ENCODE measurements around the gene LTBP2.

The LTBP2 gene

DNA sequence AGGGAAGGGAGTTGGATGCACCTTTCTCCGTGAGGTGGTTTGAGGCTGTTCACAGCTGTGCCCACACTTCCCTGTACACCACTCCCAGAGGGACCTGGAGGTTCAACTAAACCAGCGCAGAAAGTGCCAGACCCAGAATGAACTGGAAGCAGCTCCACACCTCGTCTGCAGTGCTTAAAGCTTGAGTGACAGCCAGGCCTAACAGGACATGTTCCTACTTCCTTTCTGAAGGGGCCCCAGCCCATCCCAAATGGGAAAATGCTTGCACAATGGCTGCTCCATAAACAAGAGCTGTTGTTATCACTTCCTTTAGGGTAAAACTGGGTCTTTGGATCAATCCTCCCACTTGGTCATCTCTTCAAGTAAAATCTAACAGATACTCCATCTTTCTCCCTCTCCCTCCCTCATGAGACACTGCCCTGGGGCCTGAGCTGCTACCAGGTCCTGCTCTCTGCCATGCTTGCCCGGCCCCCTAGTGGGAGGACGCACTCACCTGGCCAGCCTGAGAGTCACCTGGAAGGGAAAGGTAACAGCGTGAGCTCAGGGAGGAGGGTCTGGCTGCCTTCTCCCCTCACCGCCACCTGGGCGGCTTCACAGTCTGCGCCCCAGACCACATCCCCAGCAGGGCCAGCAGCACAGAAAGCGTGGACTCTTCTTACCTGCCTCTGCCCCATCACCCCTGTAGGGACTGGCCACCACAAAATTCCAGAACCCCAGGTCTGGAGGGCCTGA lies 85.0 kb downstream of the LTBP2 start:
- DNase-seq (ENCODE audit: low spot score) = no peak

DNA sequence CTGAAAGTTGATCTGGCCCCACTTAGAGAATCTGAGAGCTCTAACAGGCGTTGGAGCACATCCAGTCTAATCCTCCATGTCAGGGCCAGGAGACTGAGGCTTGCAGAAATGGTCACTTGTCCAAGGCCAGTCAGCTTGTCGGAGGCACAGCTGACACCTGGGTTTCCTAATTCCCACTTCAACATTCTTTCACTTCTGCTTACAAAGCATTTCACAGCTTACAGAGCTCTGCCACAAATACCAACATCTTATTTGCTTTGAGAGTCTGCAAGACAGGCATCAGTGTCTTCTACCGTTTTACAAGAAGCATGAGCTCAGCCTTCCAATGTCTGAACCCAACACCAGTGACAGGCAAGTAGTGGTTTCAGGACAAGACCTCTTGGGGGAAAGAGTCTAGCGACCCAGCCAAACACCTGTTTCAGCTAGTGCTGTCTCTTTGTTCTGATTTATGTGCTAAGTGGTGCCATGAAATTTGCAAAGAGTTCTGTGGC lies 86.6 kb downstream of the LTBP2 start:
- no peak for DNase-seq (ENCODE audit: low spot score)

DNA sequence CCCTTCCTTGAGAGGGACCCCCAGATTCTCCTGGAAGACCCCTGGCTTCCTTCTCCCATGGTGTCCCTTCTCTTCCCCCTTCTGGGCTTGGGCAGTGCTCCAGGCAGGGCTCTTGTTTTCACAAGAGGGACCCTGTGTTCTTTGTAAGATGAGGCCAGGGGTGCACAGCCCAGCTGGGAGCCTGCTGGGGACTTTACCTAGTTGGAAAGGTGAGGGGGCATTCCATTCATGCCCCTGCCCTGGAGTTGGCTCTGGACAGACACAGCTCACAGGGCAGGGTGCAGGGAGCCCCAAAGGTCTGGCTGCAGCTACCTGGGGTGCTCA lies 87.3 kb downstream of the LTBP2 start:
- no peak for DNase-seq (ENCODE audit: low spot score)

DNA sequence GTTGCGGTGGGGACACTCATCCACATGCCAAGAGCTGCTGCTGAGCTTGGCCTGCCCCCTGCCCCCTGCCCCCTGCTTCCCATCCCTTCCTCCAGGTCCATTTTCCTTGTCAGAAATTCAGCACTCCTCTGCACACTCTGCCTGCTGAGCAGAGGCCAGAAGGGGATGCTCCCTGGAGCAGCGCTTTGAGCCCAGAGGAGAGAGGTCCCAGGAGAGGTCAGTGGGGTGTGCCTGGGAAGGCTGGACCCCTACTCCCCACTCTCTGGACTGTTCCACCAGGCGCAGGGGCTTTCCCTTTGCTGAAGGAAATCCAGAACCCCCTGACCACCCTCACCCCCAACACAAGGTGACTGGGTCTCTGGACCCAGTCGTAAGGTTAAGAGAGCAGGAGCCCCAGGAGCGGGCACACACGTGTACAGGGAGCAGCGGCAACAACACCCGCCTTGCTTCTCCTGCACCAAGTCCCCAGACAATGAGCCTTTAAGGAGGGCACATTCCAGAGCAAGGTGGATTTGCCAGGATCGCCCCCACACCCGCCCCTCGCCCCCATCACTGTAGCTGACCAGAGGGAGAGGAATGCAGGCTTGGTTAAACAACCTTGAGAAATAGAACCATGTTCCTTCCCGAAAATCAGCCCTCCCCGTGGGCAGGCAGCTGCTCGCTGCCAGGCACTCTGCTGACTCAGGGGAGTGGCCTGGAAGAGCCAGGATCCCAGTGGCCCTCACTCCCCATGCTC lies 87.8 kb downstream of the LTBP2 start:
- no peak for DNase-seq (ENCODE audit: low spot score)

DNA sequence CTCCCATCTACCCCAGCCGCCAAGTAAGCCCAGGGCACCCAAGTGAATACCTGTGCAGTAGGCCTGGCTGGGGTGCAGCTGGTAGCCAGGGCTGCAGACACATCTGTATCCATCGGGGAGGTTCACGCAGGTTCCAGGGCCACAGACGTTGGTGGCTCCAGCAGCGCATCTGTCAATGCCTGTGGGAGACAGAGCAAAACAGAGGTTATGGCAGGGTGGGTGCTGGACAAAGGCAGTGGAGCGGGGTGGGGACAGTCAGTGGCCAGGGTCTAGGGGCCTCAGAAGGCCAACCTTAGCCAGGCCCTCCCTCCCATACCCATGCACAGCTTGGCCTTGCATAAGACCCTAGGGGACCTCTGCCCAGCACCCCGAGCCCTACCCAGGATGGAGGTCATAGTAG lies 89.3 kb downstream of the LTBP2 start:
- no peak for DNase-seq (ENCODE audit: low spot score)

DNA sequence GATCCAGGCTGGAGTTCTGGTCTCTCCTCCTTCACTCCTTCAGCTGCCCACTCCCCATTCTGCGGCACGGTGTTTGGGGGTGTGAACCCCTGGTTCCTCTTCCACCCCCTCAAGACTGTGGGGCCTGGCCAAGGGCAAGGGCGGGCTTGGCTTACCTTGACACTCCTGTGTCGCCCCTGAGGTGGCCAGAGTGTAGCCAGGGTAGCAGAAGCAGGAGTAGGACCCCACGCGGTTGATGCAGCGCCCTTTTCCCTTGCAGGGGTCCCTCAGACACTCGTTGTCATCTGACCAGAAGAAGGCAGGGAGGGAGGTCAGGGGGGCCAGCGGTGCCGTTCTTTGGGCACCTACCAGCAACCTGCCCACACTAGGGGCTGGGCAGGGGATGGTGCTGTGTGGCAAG lies 90.3 kb downstream of the LTBP2 start:
- DNase-seq (ENCODE audit: low spot score) = no peak

DNA sequence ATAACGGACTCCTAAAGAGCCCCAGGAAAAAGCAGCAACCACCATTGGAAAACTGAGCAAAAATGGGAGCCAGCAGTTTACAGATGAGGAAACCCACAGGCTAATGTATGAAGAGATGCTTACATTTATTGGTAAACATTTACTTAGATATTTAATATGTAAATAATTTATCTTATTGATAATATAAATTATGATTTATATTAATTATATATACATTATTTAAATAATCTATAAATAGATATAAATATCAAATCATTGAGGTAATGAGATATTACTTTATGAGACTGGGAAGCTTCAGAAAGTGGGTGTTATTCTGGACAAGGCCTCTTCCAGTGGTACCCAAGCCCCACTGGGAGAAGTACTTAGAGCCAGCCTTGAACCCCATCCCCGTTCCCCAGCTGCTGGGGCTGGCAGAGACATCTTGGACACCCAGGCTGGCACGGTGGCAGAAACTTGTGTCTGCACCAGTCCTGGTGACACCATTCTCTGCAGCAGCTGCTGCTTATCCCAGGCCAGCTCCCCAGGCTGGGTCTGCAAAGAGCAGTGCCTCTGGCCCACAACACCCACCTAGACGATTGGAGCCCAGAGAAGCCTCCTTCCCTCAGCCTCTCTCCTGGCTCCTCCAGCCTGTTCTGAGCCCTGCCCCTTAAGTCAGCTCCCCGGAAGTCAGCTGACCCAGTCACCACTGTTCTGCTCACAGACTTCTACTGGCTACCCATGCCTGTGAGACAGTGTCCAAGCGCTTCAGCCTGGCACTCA lies 92.5 kb downstream of the LTBP2 start:
- no peak for DNase-seq (ENCODE audit: low spot score)

DNA sequence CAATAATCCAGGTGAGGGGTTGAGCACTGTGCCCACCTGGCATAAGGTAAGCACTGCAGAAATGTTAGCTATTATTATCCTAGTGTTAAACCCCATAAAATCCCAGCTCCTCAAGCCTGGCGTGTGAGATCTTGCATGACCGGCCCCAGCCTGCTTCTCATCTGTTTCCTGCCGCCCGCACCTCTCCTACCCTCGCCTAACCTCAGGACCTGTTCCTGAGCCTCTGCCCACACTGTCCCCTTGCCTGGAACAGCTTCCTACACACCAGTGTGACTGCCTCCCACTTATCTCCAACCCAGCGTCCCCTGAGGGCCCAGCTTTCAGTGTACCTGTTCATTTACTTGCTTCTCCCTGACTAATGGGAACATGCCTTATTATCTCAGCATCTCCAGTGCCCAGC lies 93.8 kb downstream of the LTBP2 start:
- no peak for DNase-seq (ENCODE audit: low spot score)

DNA sequence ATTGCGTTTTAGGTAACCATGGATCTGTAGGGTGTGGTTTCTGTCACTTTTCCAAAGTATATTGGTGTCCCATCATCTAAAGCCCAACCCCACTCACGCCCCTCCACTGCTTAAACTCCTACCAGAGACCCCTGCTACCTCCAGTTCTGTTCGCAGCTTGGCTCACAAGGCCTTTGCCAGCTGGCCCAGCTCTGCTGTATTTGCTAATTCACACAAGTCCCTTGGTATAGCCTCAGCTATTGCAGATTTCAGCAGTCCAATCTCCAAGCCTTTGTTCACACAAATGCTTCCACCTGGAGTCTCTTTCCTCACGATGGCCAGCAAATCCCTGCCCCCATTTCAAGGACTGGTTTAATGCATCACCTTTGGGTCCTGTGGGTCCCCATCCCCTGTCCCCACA lies 94.3 kb downstream of the LTBP2 start:
- no peak for DNase-seq (ENCODE audit: low spot score)

DNA sequence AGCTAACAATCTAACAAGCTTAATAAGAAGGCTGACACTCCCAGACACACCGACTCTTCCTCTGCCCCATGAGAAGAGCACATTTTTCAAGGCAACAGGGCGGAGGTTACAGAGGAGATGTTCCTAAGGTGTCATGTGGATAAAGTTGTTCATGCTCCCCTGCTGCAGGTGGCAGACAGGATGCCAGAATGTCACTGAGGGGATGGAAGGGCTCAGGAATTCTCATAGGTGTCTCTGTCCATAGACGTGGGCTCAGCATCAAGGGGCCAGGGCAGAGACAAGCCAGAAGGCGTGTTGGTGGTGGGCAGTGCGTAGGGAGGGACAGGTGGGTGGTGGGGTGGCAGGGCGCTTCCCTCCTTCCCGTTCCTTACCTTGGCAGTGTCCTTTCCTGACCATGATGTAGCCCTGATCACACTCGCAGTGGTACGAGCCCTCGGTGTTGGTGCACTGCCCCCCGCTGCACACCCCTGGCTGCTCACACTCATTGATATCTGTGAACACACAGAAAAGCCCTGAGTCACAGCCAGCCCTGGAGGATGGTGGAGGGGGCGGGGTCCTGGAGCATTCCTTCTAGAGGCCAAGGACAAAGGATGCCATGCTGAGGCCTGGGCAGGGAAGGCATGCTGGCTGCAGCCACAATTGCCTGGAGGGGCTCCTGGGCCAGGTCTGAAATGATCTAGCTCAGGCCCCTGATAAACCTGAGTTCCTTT lies 95.4 kb downstream of the LTBP2 start:
- DNase-seq (ENCODE audit: low spot score) = peak; percentile 32

DNA sequence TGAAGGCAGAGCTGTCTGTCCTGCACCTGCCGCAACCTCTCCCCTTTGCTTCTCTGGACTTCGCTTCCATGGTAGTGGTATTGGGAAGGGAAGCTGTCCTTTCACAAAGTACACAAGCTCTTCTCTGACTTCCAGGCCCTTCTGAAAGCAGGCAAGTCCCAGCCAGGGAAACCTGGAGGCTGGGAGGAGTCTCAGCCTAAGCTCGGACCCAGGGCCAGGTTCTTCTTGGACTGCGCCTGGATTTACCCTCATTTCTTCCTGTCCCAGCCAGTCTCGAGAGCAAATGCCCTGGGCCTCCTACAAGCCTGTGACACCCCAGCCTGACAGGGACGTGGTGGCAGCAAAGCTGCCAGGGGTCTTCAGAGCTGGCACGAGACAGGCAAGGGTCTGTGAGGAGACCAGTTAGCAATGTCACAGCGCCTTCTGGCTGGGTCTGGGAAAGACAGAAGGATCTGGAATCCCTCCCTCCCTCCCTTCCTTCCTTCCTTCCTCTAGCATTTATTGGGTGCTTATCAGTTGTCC lies 96.1 kb downstream of the LTBP2 start:
- DNase-seq (ENCODE audit: low spot score) = no peak

DNA sequence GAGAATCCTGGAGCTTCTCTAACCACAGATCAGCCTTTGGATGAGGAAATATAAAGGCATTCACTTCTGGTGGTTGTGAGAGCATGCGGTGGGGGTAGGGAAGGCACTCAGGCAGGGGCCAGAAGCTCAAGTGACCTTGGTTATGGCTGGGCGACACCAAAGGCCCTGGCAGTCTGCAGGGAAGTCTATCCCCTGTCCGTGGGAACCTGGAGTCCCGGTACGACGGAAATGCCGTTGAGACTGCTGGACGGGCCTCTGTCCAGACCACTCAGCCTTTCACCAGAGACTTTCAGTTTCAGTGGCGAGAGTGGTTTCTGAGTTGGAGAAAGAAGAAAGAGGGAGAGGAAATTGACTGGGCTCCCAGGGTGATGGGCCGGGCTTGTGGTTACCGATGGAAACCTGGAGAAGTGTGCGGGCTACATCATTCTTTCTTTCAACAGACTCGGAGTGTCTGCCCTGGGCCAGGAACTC lies 97.5 kb downstream of the LTBP2 start:
- peak; percentile 80 for DNase-seq (ENCODE audit: low spot score)

DNA sequence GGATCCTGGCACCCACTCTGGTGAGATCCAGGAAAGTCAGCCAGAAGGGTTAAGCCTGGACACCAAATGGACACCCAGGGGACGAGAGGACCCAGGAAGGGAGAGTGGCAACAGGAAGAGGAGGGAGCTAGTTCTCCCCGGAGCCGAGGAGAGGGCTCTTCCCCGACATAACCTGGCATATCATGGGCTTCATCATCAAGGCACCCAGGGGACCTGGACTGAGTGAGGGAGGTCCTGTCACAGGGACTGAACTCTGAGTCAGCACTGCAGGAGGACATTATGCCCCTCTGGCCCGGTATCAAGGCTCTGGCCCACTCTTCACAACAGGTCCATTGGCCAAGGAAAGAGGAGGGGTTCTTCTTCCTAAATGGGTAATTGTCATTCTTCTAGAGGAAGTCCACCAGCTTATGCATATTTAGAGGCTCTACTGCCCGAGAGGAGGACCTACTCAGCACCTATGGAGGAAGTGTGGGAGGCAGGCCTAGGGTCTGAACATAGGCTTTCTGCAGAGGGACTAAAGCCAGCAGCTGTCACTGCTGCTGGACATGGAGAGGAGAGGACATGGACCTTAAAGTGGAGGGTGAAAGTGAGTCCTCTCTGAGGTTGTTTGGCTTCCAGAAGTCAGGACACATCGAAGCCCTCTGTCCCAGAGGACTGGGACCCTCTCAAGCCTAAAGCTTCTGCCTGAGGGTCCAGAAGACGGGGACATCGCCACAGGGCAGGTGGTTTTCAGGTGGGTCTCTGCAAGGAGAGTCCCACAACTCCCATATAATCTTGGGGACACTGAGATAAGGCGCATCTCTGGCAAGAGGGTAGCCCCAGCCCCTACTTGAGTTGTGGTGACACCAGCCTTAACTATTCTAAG lies 99.8 kb downstream of the LTBP2 start:
- DNase-seq (ENCODE audit: low spot score) = no peak

DNA sequence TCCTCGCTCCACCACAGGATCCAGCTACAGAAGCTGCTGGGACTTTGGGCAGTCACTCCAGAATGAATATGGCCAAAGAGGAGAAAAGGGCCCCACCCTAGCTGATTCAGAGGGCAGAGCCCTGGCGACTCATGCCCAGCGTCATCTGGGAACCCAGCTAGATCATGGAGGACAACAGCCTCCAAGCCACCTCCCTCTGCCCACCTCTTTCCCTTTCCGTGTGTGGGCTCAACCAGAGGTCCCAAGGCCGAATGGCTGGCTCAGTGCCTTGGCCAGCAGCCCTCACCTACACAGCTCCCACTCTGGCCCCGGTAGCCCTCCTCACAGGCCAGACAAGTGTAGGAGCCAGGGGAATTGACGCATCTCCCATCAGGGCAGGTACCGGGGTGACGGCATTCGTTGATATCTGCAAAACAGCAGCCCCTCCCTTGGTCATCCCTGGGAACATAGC lies 101.1 kb downstream of the LTBP2 start:
- DNase-seq (ENCODE audit: low spot score) = peak; percentile 67

DNA sequence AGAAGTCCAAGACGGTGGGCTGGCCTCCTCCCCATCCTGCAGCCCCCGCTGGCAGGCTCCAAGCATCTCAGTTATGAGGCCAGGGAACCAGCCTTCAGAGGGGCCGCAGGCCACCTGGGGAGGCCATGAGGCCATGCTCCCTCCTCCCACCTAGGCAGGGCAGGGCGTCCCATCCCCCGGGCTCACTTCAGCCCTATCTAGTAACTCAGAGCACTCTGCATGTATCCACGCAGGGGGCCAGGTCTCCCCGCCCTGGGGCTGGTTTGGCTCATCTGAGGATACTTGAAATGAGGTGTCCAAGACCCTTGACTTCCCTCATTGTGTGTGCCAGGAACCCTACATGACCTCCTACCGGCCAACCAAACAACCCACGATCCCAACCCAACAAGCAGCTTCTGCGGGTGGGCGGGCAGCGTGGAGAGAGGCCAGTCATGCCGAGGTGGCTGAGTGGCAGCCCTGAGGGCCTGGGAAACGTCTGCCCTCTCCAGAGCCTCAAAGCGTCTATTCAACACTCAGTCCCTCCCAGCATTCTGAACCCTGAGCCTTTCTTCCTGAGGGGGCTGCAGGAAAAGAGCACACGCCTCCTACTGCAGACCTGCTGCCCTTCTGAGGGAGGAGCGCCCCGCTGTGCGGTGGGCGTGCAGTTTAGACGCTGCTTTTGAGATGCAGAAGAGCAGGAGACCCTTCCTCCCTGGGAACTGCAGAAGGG lies 101.7 kb downstream of the LTBP2 start:
- no peak for DNase-seq (ENCODE audit: low spot score)

DNA sequence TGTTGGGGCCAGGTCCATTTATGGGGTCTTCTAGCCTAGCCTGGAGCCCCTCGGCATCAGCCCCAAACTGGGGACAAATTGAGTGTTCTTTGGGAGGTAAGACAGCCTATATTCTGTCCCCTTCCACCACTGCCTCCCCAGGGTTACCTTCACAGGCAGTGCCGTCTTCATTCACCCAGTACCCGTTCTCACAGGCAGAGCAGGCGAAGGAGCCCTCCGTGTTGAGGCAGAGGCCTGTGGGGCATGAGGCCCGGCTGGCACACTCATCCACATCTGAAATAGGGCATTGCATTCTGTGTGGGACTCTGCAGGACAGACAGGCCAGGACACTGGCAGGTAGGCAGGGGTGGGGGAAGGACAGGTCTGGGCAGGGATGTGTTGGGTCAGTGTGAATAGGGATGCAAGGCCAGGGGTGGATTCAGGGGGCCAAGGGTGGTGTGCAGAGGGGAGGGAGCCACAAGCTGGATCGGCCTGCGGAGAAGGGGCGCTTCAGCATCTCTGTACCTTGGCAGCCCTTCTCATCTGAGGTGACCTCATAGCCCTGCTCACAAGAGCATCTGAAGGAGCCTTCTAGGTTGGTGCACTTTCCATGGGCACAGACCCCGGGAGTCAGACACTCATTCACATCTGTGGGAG lies 102.3 kb downstream of the LTBP2 start:
- DNase-seq (ENCODE audit: low spot score) = no peak

DNA sequence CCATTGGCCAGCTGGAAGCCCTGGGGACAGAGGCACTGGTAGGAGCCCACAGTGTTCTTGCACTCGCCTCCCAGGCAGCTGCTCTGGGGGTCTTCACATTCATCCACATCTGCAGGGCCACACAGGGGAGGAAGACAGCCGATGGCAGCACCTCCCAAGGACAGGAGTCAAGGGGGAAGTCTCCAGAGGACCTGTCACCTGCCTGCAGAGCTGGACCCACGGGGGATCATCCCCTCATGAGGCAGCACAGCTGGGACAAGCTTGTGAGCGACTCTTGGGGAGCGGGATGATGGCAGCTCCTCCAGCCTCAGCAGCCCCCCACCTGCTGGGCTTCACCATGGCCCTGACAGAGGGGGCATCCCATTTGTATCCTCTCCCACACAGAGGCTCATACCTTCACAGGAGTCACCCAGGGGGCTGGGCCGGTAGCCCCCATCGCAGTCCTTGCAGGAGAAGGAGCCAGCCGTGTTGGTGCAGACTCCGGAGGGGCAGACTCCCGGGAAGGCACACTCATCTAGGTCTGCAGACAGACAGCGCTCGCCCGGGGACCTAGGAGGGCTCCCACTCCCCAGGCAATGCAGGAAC lies 103.1 kb downstream of the LTBP2 start:
- no peak for DNase-seq (ENCODE audit: low spot score)

DNA sequence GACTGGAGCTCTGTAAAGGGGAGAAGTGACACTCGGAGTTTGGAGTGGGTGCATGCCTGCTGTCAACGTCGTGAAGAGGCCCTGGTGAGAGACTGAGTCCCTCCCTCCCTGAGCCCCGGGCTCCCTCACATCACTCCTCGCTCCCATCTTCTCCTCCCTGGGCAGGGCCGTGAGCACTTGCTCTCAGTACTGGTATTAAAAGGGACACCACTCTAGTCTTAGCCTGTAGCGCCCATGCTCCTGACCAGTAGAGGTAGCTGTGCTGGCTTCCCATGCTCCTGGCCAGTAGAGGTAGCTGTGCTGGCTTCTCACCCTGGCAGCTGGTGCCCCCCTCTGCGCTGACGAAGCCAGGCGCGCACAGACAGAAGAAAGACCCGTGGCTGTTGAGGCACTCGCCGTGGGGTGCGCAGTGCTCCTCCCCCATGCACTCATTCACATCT lies 103.7 kb downstream of the LTBP2 start:
- DNase-seq (ENCODE audit: low spot score) = no peak

DNA sequence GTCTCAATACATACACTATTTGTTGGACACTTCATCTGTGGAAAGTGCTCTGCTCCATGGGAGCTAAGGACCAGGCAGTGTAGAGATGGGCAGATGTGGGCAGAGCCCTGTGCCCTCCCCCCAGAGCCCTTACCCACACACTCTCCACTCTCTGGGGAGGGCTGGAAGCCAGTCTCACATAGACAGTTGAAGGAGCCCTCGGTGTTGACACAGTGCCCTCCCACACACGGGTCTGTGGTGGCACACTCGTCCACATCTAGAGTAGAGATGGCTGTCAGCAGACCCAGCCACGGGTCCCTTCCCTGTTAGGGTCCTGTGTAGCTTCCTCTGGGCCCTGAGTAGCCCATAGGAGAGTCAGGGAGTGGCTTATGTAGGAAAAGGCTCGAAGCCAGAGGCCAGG lies 104.2 kb downstream of the LTBP2 start:
- DNase-seq (ENCODE audit: low spot score) = no peak

Data from kidney tubule cell (primary cell).